Measurements from ENCODE around the gene LHFPL2.

Gene LHFPL2

GRCh38 chr5:78665534-78665933 is 17.0 kb upstream of the LHFPL2 start:
- DNase-seq (ENCODE audit: low read depth) = no peak
- H3K4me3 ChIP-seq (ENCODE audit: low read depth, low read length) = no peak overlapping the region
- no peak for TF ChIP-seq POLR2A (IDR thresholded peaks at IDR 0.05; ENCODE audit: extremely low read depth, insufficient read length)
- TF ChIP-seq, protein P1, sequence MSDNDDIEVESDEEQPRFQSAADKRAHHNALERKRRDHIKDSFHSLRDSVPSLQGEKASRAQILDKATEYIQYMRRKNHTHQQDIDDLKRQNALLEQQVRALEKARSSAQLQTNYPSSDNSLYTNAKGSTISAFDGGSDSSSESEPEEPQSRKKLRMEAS (IDR thresholded peaks at IDR 0.05; ENCODE audit: low read depth, low read length) = no peak
- TF ChIP-seq CTCF (IDR thresholded peaks at IDR 0.05; ENCODE audit: low read depth, low read length) = no peak
- no peak for TF ChIP-seq MYC (IDR thresholded peaks at IDR 0.05; ENCODE audit: low read depth, low read length)

- no peak for TF ChIP-seq MYC (IDR thresholded peaks at IDR 0.05; ENCODE audit: low read depth, low read length)
Measured at GRCh38 chr5:78662323-78662722, 13.8 kb upstream of the LHFPL2 start.

DNA sequence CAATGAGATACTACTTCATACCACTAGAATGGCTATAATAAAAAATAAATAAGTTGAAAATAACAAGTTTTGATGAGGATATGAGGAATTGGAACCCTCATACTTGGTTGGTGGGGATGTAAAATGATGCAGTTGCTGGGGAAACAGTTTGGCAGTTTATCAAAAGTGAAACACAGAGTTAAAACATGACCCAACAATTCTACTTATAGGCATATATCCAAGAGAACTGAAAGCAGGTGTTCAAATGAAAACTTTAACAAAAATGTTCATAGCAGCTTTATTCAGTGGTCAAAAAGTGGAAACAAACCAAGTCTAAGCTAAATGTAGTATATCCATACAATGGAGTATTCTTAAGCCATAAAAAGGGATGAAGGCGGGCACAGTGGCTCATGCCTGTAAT is 13.1 kb upstream of the LHFPL2 start:
- DNase-seq (ENCODE audit: low read depth) = no peak
- H3K4me3 ChIP-seq (ENCODE audit: low read depth, low read length) = no peak overlapping the region

More at GRCh38 chr5:78662323-78662722, 13.8 kb upstream of the LHFPL2 start:
- DNase-seq (ENCODE audit: low read depth) = no peak
- no peak overlapping the region for H3K4me3 ChIP-seq (ENCODE audit: low read depth, low read length)

DNA sequence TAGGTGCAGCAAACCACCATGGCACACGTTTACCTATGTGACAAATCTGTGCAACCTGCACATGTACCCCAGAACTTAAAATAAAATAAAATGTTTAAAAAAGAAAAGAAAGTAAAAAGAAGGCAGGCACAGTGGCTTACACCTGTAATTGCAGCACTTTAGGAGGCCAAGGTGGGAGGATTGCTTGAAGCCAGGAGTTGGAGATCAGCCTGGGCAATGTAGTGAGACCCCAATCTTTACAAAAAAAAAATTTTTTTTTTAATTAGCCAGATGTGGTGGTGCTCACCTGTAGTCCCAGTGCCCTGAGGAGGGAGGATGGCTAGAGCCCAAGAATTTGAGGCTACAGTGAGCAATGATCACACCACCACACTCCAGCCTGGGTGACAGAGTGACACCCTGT is 12.5 kb upstream of the LHFPL2 start:
- TF ChIP-seq CTCF (IDR thresholded peaks at IDR 0.05; ENCODE audit: low read depth, low read length) = no peak
- TF ChIP-seq POLR2A (IDR thresholded peaks at IDR 0.05; ENCODE audit: extremely low read depth, insufficient read length) = no peak
- TF ChIP-seq MYC (IDR thresholded peaks at IDR 0.05; ENCODE audit: low read depth, low read length) = no peak
- TF ChIP-seq, protein P1 (IDR thresholded peaks at IDR 0.05; ENCODE audit: low read depth, low read length) = no peak
- no peak for DNase-seq (ENCODE audit: low read depth)
- H3K4me3 ChIP-seq (ENCODE audit: low read depth, low read length) = no peak overlapping the region

More for the DNA sequence above, 13.1 kb upstream of the LHFPL2 start:
- no peak for TF ChIP-seq CTCF (IDR thresholded peaks at IDR 0.05; ENCODE audit: low read depth, low read length)

DNA sequence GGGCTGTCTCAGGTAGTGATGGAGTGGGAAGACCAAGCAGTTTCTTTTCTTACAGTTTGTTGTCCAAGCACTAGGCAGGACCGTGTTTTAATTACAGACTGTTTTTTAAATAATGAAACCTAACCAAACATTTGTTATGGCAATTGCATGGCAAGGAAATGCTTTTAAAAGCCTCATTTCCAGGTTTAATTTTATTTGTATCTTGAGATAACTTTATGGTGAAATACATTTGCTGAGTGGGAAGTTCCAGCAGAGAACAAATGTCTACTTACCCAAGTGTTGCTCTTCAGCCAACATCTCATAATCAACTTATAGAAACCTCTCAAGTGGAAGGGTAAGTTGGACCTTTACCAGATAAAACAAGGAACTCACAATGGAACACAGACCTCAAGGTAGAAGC is 11.8 kb upstream of the LHFPL2 start:
- H3K4me3 ChIP-seq (ENCODE audit: low read depth, low read length) = no peak overlapping the region
- TF ChIP-seq, protein P1 (IDR thresholded peaks at IDR 0.05; ENCODE audit: low read depth, low read length) = no peak
- TF ChIP-seq MYC (IDR thresholded peaks at IDR 0.05; ENCODE audit: low read depth, low read length) = no peak
- TF ChIP-seq POLR2A (IDR thresholded peaks at IDR 0.05; ENCODE audit: extremely low read depth, insufficient read length) = no peak
- no peak for TF ChIP-seq CTCF (IDR thresholded peaks at IDR 0.05; ENCODE audit: low read depth, low read length)
- no peak for DNase-seq (ENCODE audit: low read depth)

DNA sequence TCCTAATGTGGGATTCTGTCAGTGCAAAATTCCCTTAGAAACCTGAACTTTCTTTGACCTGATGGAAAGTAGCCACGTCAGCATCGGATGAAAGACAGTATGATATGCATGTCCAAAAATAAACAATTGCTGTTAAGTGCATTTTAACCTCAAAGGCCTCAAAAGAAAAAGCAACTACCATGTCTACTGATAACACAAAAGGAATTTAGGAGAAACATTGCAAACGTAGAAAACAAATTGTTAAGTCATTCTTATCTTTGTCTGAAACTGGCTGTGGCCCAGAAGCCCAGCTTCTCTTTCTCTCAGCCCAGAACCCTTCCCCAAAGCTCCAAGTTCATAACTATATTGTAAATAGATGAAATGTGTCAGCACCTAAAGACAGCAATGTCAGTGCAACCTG is 11.1 kb upstream of the LHFPL2 start:
- DNase-seq (ENCODE audit: low read depth) = no peak
- H3K4me3 ChIP-seq (ENCODE audit: low read depth, low read length) = no peak overlapping the region
- TF ChIP-seq MYC (IDR thresholded peaks at IDR 0.05; ENCODE audit: low read depth, low read length) (no peak), POLR2A (IDR thresholded peaks at IDR 0.05; ENCODE audit: extremely low read depth, insufficient read length) (no peak), CTCF (IDR thresholded peaks at IDR 0.05; ENCODE audit: low read depth, low read length) (no peak)
- TF ChIP-seq, protein P1 (IDR thresholded peaks at IDR 0.05; ENCODE audit: low read depth, low read length) = no peak
